Choroid plexus epithelial cell (primary cell): ENCODE results near the gene HAGHL.

ENCODE experiments used
- DNase-seq: peaks from one replicate; pipeline ENCODE4 v3.0.0-alpha.2; 2010; ENCODE audit warnings: low read depth
- H3K4me3 ChIP-seq: 2 replicates; pipeline ENCODE4 v1.5.1; 2011; ENCODE audit warnings: low read depth, mild to moderate bottlenecking, control low read depth, low read length, moderate library complexity
- CTCF ChIP-seq: conservative IDR thresholded peaks from 2 replicates; pipeline ENCODE4 v1.5.1; 2011; ENCODE audit warnings: low read depth, mild to moderate bottlenecking, control low read depth, inconsistent platforms, low read length, moderate library complexity

HAGHL gene

GRCh38 chr16:764848-765487 is 38.1 kb downstream of the HAGHL start:
- no peak for TF ChIP-seq CTCF
- no peak for DNase-seq

GRCh38 chr16:765488-765865 is 38.6 kb downstream of the HAGHL start:
- DNase-seq, result no peak
- no peak overlapping the region for H3K4me3 ChIP-seq
- TF ChIP-seq CTCF, result no peak

More at GRCh38 chr16:764848-765487, 38.1 kb downstream of the HAGHL start:
- no peak overlapping the region for H3K4me3 ChIP-seq

GRCh38 chr16:766008-766819 is 39.3 kb downstream of the HAGHL start:
- no peak for DNase-seq
- no peak for TF ChIP-seq CTCF
- no peak overlapping the region for H3K4me3 ChIP-seq

- no peak overlapping the region for H3K4me3 ChIP-seq
- TF ChIP-seq CTCF, result no peak
- DNase-seq, result no peak
These were observed 40.1 kb downstream of the HAGHL start for GRCh38 chr16:766820-767640.

GRCh38 chr16:767743-768235 is 40.9 kb downstream of the HAGHL start:
- no peak for TF ChIP-seq CTCF
- no peak for DNase-seq
- H3K4me3 ChIP-seq, result no peak overlapping the region

- no peak overlapping the region for H3K4me3 ChIP-seq
- no peak for DNase-seq
- TF ChIP-seq CTCF, result no peak
These were observed 41.5 kb downstream of the HAGHL start for GRCh38 chr16:768428-768827.
